GM23338 (cell line): ENCODE measurements around the gene DAPK3. TPM values are rescaled to one million over a fixed set of nuclear protein-coding genes. Genes with fewer than 3 reads are reported as not detected.

ENCODE experiments used
- ATAC-seq: fragments of 200-7000 bp; cut with Tn5 transposase; 3 replicates; pipeline ENCODE4 v1.9.1; 2020
- DNase-seq: peaks from one replicate; pipeline ENCODE4 v3.0.0-alpha.2; 2015; ENCODE audit warnings: low spot score
- H2AFZ ChIP-seq: fragments of 200-600 bp; sonication (generic); 2 replicates; pipeline ENCODE4 v1.8.0; 2016; ENCODE audit warnings: antibody characterized with exemption, mild to moderate bottlenecking, moderate library complexity
- H3F3A ChIP-seq: fragments of 200-600 bp; sonication (generic); replicated peaks from 2 replicates; pipeline ENCODE4 v1.8.0; 2017; ENCODE audit warnings: antibody characterized with exemption, mixed run types, low read depth
- H3K27ac ChIP-seq: fragments of 200-600 bp; sonication (generic); 2 replicates; pipeline ENCODE4 v1.6.1; 2016; ENCODE audit warnings: low read depth
- H3K27me3 ChIP-seq: fragments of 200-600 bp; sonication (generic); 2 replicates; pipeline ENCODE4 v1.8.0; 2016; ENCODE audit warnings: mild to moderate bottlenecking, mixed run types, moderate library complexity; ENCODE audit not compliant: insufficient read depth
- H3K36me3 ChIP-seq: fragments of 200-600 bp; sonication (generic); 2 replicates; pipeline ENCODE4 v1.8.0; 2016; ENCODE audit warnings: mild to moderate bottlenecking; ENCODE audit not compliant: insufficient read depth
- H3K4me1 ChIP-seq: fragments of 200-600 bp; sonication (generic); 2 replicates; pipeline ENCODE4 v1.8.0; 2016; ENCODE audit warnings: mild to moderate bottlenecking, moderate library complexity; ENCODE audit not compliant: insufficient read depth
- H3K4me2 ChIP-seq: fragments of 200-600 bp; sonication (generic); 2 replicates; pipeline ENCODE4 v1.7.1; 2017; ENCODE audit warnings: mixed run types
- H3K4me3 ChIP-seq: fragments of 200-600 bp; sonication (generic); 2 replicates; pipeline ENCODE4 v1.6.1; 2016; ENCODE audit warnings: mixed run types
- H3K79me2 ChIP-seq: fragments of 200-600 bp; sonication (generic); replicated peaks from 2 replicates; pipeline ENCODE4 v1.8.0; 2017; ENCODE audit warnings: mild to moderate bottlenecking; ENCODE audit not compliant: insufficient read depth
- H3K9me2 ChIP-seq: fragments of 200-600 bp; sonication (generic); 2 replicates; pipeline ENCODE4 v1.8.0; 2017; ENCODE audit not compliant: insufficient read depth
- H4K20me1 ChIP-seq: fragments of 200-600 bp; sonication (generic); replicated peaks from 2 replicates; pipeline ENCODE4 v1.8.0; 2017; ENCODE audit warnings: mild to moderate bottlenecking; ENCODE audit not compliant: insufficient read depth
- H3K27ac Mint-ChIP-seq: 2 replicates; pipeline ENCODE4 v1.8.0; 2020; ENCODE audit warnings: inconsistent platforms, mild to moderate bottlenecking, moderate library complexity, mixed read lengths
- H3K27me3 Mint-ChIP-seq: 3 replicates; pipeline ENCODE4 v1.8.0; 2022; ENCODE audit warnings: low read depth, mild to moderate bottlenecking, moderate library complexity, mixed read lengths, inconsistent platforms; ENCODE audit not compliant: insufficient read depth, poor library complexity
- H3K36me3 Mint-ChIP-seq: 3 replicates; pipeline ENCODE4 v1.8.0; 2021; ENCODE audit warnings: low read depth, mild to moderate bottlenecking, inconsistent platforms, moderate library complexity, mixed read lengths
- H3K4me1 Mint-ChIP-seq: 3 replicates; pipeline ENCODE4 v1.8.0; 2020; ENCODE audit warnings: mild to moderate bottlenecking, inconsistent platforms, mixed read lengths
- H3K4me3 Mint-ChIP-seq: 3 replicates; pipeline ENCODE4 v1.8.0; 2021; ENCODE audit warnings: moderate library complexity, mild to moderate bottlenecking, inconsistent platforms, mixed read lengths
- H3K9me3 Mint-ChIP-seq: 3 replicates; pipeline ENCODE4 v1.8.0; 2020; ENCODE audit warnings: moderate library complexity, mild to moderate bottlenecking, inconsistent platforms, mixed read lengths
- CREB1 ChIP-seq: fragments of 250-450 bp; sonication (Bioruptor Pico); IDR thresholded peaks from 2 replicates; pipeline ENCODE4 v1.5.0; 2020; ENCODE audit warnings: low read depth, mild to moderate bottlenecking, moderate library complexity
- ETS1 ChIP-seq: IDR thresholded peaks from 2 replicates; pipeline ENCODE4 v1.6.1; 2016; ENCODE audit warnings: antibody characterized with exemption
- EZH2 ChIP-seq: fragments of 200-600 bp; sonication (generic); IDR thresholded peaks from one replicate; pipeline ENCODE4 v1.8.0; 2017; ENCODE audit warnings: antibody characterized with exemption, mild to moderate bottlenecking, low read depth; ENCODE audit not compliant: unreplicated experiment
- EZH2phosphoT487 ChIP-seq: fragments of 200-600 bp; sonication (generic); IDR thresholded peaks from one replicate; pipeline ENCODE4 v1.8.1; 2018; ENCODE audit warnings: antibody characterized with exemption; ENCODE audit not compliant: unreplicated experiment
- JUNB ChIP-seq: IDR thresholded peaks from one replicate; pipeline ENCODE4 v1.6.1; 2016; ENCODE audit warnings: antibody characterized with exemption; ENCODE audit not compliant: unreplicated experiment
- NANOG ChIP-seq: IDR thresholded peaks from 2 replicates; pipeline ENCODE4 v1.6.1; 2016; ENCODE audit warnings: antibody characterized with exemption, borderline replicate concordance
- STAT1 ChIP-seq: IDR thresholded peaks from one replicate; pipeline ENCODE4 v1.6.1; 2016; ENCODE audit warnings: antibody characterized with exemption; ENCODE audit not compliant: unreplicated experiment
- ZNF114 ChIP-seq: fragments of 250-450 bp; sonication (Bioruptor Pico); IDR thresholded peaks from 2 replicates; pipeline ENCODE4 v1.5.0; 2020; ENCODE audit warnings: mild to moderate bottlenecking, moderate library complexity
- ZNF331 ChIP-seq: fragments of 250-450 bp; sonication (Bioruptor Pico); IDR thresholded peaks from 2 replicates; pipeline ENCODE4 v1.5.0; 2020; ENCODE audit warnings: low read depth, mild to moderate bottlenecking, moderate library complexity
- polyA plus RNA-seq: library from polyadenylated mRNA; unstranded; fragments of >200 nt; fragmentation: Nextera tagmentation; extraction: Ambion mirVana; gene quantifications from 2 replicates; pipeline ENCODE4 v1.2.1, GENCODE V29; 2016
- total RNA-seq: library from RNA; depleted of rRNA; stranded (reverse); fragments of >200 nt; shearing (Covaris generic); gene quantifications from 2 replicates; pipeline ENCODE4 v1.2.3, GENCODE V29; 2014
- TF ChIP-seq, protein P1 (sequence below): IDR thresholded peaks from one replicate; pipeline ENCODE4 v1.6.1; 2018; ENCODE audit warnings: antibody characterized with exemption; ENCODE audit not compliant: unreplicated experiment
- TF ChIP-seq, protein P2 (sequence below), 2 experiments: fragments of 200-600 bp in 1 of 2; sonication (generic) in 1 of 2; conservative IDR thresholded peaks; 2 replicates each; pipeline versions ENCODE4 v1.5.1 to v1.6.1; 2016 to 2017; ENCODE audit warnings: antibody characterized with exemption in 2 of 2, low read depth in 2 of 2, mild to moderate bottlenecking in 2 of 2, moderate library complexity in 1 of 2

Gene DAPK3
- total and polyA plus RNA-seq, 2 experiments from 2014 or later: 32.1 to 95.6 TPM

DNA sequence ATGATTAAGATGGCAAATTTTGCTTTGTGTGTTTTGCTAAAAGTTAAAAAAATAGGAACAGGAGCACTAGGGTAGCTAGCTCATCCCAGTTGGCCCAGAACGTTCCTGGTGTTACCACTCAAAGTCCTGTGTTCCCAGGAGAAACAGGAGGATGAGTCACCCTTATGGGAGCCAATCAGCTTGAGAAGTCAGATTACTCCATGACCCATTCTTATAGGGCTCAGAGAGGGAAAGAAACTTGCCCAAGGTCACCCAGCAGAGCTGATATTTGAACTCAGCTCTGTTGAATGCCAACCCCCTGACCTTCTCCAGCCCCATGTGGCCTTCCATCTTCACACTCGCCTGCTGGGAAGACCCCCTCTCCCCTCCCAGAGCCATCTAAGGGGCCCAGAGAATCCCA, 25.1 kb downstream of the DAPK3 start (continued):
- TF ChIP-seq ETS1 (no peak), EZH2 (no peak), ZNF114 (CRISPR knock-in tag) (no peak), ZNF331 (no peak)

DNA sequence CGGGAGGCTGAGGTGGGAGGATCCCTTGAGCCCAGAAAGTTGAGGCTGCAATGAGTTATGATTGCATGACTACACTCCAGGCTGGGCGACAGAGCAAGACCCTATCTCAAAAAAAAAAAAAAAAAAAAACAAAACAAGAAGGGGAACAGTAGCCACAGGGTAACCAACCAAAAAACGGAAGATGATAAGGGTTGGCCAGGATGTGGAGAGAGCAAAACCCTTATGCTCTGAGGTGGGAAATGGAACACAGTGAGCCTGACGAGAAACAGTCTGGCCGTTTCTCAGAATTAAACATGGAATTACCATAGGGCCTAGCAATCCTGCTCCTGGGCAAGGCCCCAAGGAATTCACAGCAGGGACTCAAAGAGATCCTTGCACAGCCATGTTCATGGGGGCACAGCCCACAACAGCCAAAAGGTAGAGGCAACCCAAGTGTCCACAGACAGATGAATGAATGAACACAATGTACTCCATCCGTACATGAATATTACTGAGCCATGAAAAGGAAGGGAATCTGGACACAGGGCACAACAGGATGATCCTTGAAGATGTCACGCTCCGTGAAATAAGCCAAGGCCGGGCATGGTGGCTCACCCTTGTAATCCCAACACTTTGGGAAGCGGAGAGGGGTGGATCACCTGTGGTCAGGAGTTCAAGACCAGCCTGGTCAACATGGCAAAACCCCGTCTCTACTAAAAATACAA, 26.7 kb downstream of the DAPK3 start:
- Histone ChIP-seq H3K27ac (no peak overlapping the region), H2AFZ (no peak overlapping the region), H3K4me1 (no peaks in the 10 kb centered on the region), H3K79me2 (no peaks in the 10 kb centered on the region), H3K4me2 (no peak overlapping the region), H3K9me2 (no peaks in the 10 kb centered on the region), H3K27me3 (no peaks in the 10 kb centered on the region), H3K36me3 (no peaks in the 10 kb centered on the region; the same call in 1 of the 2 replicates), H3F3A (no peaks in the 10 kb centered on the region), H3K4me3 (no peak overlapping the region), H4K20me1 (no peaks in the 10 kb centered on the region)
- DNase-seq (no peak), ATAC-seq (no peak)
- Mint-ChIP-seq H3K27me3 (peaks cover 8% of the 10 kb centered on the region), H3K4me1 (no peaks in the 10 kb centered on the region), H3K9me3 (no peaks in the 10 kb centered on the region; the same call in 2 of the 3 replicates), H3K36me3 (peaks cover 34% of the 10 kb centered on the region), H3K4me3 (no peak overlapping the region; the same call in 2 of the 3 replicates), H3K27ac (no peak overlapping the region)
- no peak for TF ChIP-seq STAT1
- TF ChIP-seq JUNB: no peak
- no peak for TF ChIP-seq CREB1 (CRISPR knock-in tag)
- TF ChIP-seq, protein P1, sequence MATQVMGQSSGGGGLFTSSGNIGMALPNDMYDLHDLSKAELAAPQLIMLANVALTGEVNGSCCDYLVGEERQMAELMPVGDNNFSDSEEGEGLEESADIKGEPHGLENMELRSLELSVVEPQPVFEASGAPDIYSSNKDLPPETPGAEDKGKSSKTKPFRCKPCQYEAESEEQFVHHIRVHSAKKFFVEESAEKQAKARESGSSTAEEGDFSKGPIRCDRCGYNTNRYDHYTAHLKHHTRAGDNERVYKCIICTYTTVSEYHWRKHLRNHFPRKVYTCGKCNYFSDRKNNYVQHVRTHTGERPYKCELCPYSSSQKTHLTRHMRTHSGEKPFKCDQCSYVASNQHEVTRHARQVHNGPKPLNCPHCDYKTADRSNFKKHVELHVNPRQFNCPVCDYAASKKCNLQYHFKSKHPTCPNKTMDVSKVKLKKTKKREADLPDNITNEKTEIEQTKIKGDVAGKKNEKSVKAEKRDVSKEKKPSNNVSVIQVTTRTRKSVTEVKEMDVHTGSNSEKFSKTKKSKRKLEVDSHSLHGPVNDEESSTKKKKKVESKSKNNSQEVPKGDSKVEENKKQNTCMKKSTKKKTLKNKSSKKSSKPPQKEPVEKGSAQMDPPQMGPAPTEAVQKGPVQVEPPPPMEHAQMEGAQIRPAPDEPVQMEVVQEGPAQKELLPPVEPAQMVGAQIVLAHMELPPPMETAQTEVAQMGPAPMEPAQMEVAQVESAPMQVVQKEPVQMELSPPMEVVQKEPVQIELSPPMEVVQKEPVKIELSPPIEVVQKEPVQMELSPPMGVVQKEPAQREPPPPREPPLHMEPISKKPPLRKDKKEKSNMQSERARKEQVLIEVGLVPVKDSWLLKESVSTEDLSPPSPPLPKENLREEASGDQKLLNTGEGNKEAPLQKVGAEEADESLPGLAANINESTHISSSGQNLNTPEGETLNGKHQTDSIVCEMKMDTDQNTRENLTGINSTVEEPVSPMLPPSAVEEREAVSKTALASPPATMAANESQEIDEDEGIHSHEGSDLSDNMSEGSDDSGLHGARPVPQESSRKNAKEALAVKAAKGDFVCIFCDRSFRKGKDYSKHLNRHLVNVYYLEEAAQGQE: no peak
- no peak for TF ChIP-seq EZH2phosphoT487
- TF ChIP-seq, protein P2, sequence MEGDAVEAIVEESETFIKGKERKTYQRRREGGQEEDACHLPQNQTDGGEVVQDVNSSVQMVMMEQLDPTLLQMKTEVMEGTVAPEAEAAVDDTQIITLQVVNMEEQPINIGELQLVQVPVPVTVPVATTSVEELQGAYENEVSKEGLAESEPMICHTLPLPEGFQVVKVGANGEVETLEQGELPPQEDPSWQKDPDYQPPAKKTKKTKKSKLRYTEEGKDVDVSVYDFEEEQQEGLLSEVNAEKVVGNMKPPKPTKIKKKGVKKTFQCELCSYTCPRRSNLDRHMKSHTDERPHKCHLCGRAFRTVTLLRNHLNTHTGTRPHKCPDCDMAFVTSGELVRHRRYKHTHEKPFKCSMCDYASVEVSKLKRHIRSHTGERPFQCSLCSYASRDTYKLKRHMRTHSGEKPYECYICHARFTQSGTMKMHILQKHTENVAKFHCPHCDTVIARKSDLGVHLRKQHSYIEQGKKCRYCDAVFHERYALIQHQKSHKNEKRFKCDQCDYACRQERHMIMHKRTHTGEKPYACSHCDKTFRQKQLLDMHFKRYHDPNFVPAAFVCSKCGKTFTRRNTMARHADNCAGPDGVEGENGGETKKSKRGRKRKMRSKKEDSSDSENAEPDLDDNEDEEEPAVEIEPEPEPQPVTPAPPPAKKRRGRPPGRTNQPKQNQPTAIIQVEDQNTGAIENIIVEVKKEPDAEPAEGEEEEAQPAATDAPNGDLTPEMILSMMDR (conservative IDR thresholded peaks at IDR 0.05; ENCODE audit: low read depth in 2 of 2): no peak
- no peak for TF ChIP-seq ETS1
- no peak for TF ChIP-seq NANOG
